BLaER1 (cell line): ENCODE measurements around the gene NOG.

Source experiments
- H3K27ac ChIP-seq: shearing (Covaris generic); formaldehyde crosslinking; 2 replicates; pipeline ENCODE4 v1.8.1; 2022
- H3K27me3 ChIP-seq: shearing (Covaris generic); formaldehyde crosslinking; 2 replicates; pipeline ENCODE4 v1.8.1; 2022
- H3K36me3 ChIP-seq: shearing (Covaris generic); formaldehyde crosslinking; 2 replicates; pipeline ENCODE4 v1.8.1; 2022
- H3K4me1 ChIP-seq: shearing (Covaris generic); formaldehyde crosslinking; 2 replicates; pipeline ENCODE4 v1.8.1; 2022
- H3K4me2 ChIP-seq: shearing (Covaris generic); formaldehyde crosslinking; 2 replicates; pipeline ENCODE4 v1.8.1; 2022
- H3K4me3 ChIP-seq: shearing (Covaris generic); formaldehyde crosslinking; 2 replicates; pipeline ENCODE4 v1.8.1; 2022
- H3K9ac ChIP-seq: shearing (Covaris generic); formaldehyde crosslinking; 2 replicates; pipeline ENCODE4 v1.8.1; 2022
- H3K9me3 ChIP-seq: shearing (Covaris generic); formaldehyde crosslinking; 2 replicates; pipeline ENCODE4 v1.8.1; 2022
- H4K20me1 ChIP-seq: shearing (Covaris generic); formaldehyde crosslinking; 2 replicates; pipeline ENCODE4 v1.8.1; 2022
- Cebpa-rat ChIP-seq: shearing (Covaris generic); IDR thresholded peaks from 2 replicates; pipeline ENCODE4 v1.8.1; 2022

The NOG gene

GRCh38 chr17:56593646-56594319, at the start of gene NOG:
Gene NOG, plus strand, starts transcription at chr17:56593699. Its CDS starts 525 bp downstream, at chr17:56594224.
- Histone ChIP-seq H3K27me3 (no peaks in the 10 kb centered on the region; the same call in 1 of the 2 replicates), H3K9me3 (no peaks in the 10 kb centered on the region), H3K4me3 (peak within 1 kb of the TSS; percentile 94), H3K27ac (peak within 1 kb of the TSS; percentile 91), H3K9ac (peak within 1 kb of the TSS; percentile 91), H3K36me3 (no peaks in the 10 kb centered on the region), H4K20me1 (peaks cover 9% of the 10 kb centered on the region; the same call in 1 of the 2 replicates), H3K4me2 (peak within 1 kb of the TSS; percentile 76), H3K4me1 (peaks cover 44% of the 10 kb centered on the region)
- TF ChIP-seq Cebpa-rat: no peak

- H3K4me2 ChIP-seq: no peak overlapping the region
- no peaks in the 10 kb centered on the region for H3K36me3 ChIP-seq
- H3K4me1 ChIP-seq: no peaks in the 10 kb centered on the region
- H3K27me3 ChIP-seq: no peaks in the 10 kb centered on the region
- H3K9me3 ChIP-seq: no peaks in the 10 kb centered on the region
- no peak overlapping the region for H3K9ac ChIP-seq
- no peak overlapping the region for H3K27ac ChIP-seq
- H3K4me3 ChIP-seq: no peak overlapping the region
- H4K20me1 ChIP-seq: no peaks in the 10 kb centered on the region
- no peak for TF ChIP-seq Cebpa-rat
Measured at GRCh38 chr17:56545106-56545505, 48.4 kb upstream of the NOG start.

- Histone ChIP-seq H3K4me3 (no peak overlapping the region), H3K27ac (no peak overlapping the region), H3K27me3 (no peaks in the 10 kb centered on the region), H3K36me3 (no peaks in the 10 kb centered on the region), H3K9me3 (0 out of 2 replicates have a peak, but pooled peaks cover 5% of the 10 kb centered on the region), H3K9ac (no peak overlapping the region), H3K4me1 (no peaks in the 10 kb centered on the region), H3K4me2 (no peak overlapping the region), H4K20me1 (no peaks in the 10 kb centered on the region)
- TF ChIP-seq Cebpa-rat: no peak
Measured at GRCh38 chr17:56545930-56546329, 47.6 kb upstream of the NOG start.

- no peak for TF ChIP-seq Cebpa-rat
- Histone ChIP-seq H3K27me3 (no peaks in the 10 kb centered on the region), H3K27ac (no peak overlapping the region), H3K36me3 (0 out of 2 replicates have a peak, but pooled peaks cover 4% of the 10 kb centered on the region), H3K4me2 (no peak overlapping the region), H3K9me3 (peaks cover 23% of the 10 kb centered on the region), H3K4me1 (no peaks in the 10 kb centered on the region), H3K4me3 (no peak overlapping the region), H4K20me1 (no peaks in the 10 kb centered on the region), H3K9ac (no peak overlapping the region)
Measured at GRCh38 chr17:56548661-56549060, 44.8 kb upstream of the NOG start.

- no peak overlapping the region for H3K27ac ChIP-seq
- H3K27me3 ChIP-seq: no peaks in the 10 kb centered on the region
- no peak overlapping the region for H3K4me2 ChIP-seq
- 0 out of 2 replicates have a peak, but pooled peaks cover 4% of the 10 kb centered on the region for H3K36me3 ChIP-seq
- H3K9me3 ChIP-seq: peaks cover 23% of the 10 kb centered on the region
- no peak for TF ChIP-seq Cebpa-rat
- no peaks in the 10 kb centered on the region for H3K4me1 ChIP-seq
- no peak overlapping the region for H3K4me3 ChIP-seq
- H3K9ac ChIP-seq: no peak overlapping the region
- no peaks in the 10 kb centered on the region for H4K20me1 ChIP-seq
Measured at GRCh38 chr17:56549501-56549900, 44.0 kb upstream of the NOG start.

- Histone ChIP-seq H3K4me3 (no peak overlapping the region), H3K27ac (no peak overlapping the region), H3K36me3 (no peaks in the 10 kb centered on the region), H3K9me3 (peaks cover 7% of the 10 kb centered on the region), H3K9ac (no peak overlapping the region), H4K20me1 (no peaks in the 10 kb centered on the region), H3K4me1 (no peaks in the 10 kb centered on the region), H3K4me2 (no peak overlapping the region), H3K27me3 (no peaks in the 10 kb centered on the region)
- no peak for TF ChIP-seq Cebpa-rat
Measured at GRCh38 chr17:56557682-56558081, 35.8 kb upstream of the NOG start.

GRCh38 chr17:56558088-56558487, 35.4 kb upstream of the NOG start:
- H3K27ac ChIP-seq: no peak overlapping the region
- no peak overlapping the region for H3K4me3 ChIP-seq
- no peaks in the 10 kb centered on the region for H3K27me3 ChIP-seq
- TF ChIP-seq Cebpa-rat: no peak
- H3K4me2 ChIP-seq: no peak overlapping the region
- H3K9me3 ChIP-seq: peaks cover 6% of the 10 kb centered on the region
- no peaks in the 10 kb centered on the region for H3K4me1 ChIP-seq
- H4K20me1 ChIP-seq: no peaks in the 10 kb centered on the region
- no peaks in the 10 kb centered on the region for H3K36me3 ChIP-seq
- H3K9ac ChIP-seq: no peak overlapping the region

GRCh38 chr17:56570199-56570598, 23.3 kb upstream of the NOG start:
- Histone ChIP-seq H3K4me2 (no peak overlapping the region), H4K20me1 (no peaks in the 10 kb centered on the region), H3K36me3 (no peaks in the 10 kb centered on the region), H3K4me1 (no peaks in the 10 kb centered on the region), H3K4me3 (no peak overlapping the region), H3K27ac (no peak overlapping the region), H3K9me3 (no peaks in the 10 kb centered on the region), H3K9ac (no peak overlapping the region), H3K27me3 (no peaks in the 10 kb centered on the region)
- TF ChIP-seq Cebpa-rat: no peak

- Histone ChIP-seq H3K4me2 (no peak overlapping the region), H4K20me1 (no peaks in the 10 kb centered on the region), H3K27me3 (no peaks in the 10 kb centered on the region), H3K9ac (no peak overlapping the region), H3K9me3 (no peaks in the 10 kb centered on the region), H3K27ac (no peak overlapping the region), H3K4me1 (no peaks in the 10 kb centered on the region), H3K4me3 (no peak overlapping the region), H3K36me3 (no peaks in the 10 kb centered on the region)
- TF ChIP-seq Cebpa-rat: no peak
Measured at GRCh38 chr17:56571456-56571855, 22.0 kb upstream of the NOG start.

GRCh38 chr17:56577190-56577842, 16.2 kb upstream of the NOG start:
- Histone ChIP-seq H3K4me1 (no peaks in the 10 kb centered on the region), H4K20me1 (no peaks in the 10 kb centered on the region), H3K9ac (no peak overlapping the region), H3K4me2 (no peak overlapping the region), H3K27ac (no peak overlapping the region), H3K27me3 (no peaks in the 10 kb centered on the region), H3K4me3 (no peak overlapping the region), H3K9me3 (no peaks in the 10 kb centered on the region), H3K36me3 (no peaks in the 10 kb centered on the region)
- TF ChIP-seq Cebpa-rat: no peak
